Ovary (tissue), 9 donors: ENCODE data around the gene CCNG1. TPM values are rescaled to one million over a fixed set of nuclear protein-coding genes. Genes with fewer than 3 reads are reported as not detected.

Experiments used
- DNase-seq, 5 donors: peaks; one replicate each; pipeline ENCODE4 v3.0.0-alpha.2; 2019 to 2020
- H3K27ac ChIP-seq, 2 donors: fragments of 200-600 bp; one replicate each; pipeline versions ENCODE4 v1.5.1 to v1.8.0; 2019 to 2022
- H3K27me3 ChIP-seq: fragments of 200-600 bp; one replicate; pipeline ENCODE4 v1.8.0; 2022
- H3K36me3 ChIP-seq: fragments of 200-600 bp; sonication (generic); one replicate; pipeline ENCODE4 v1.5.1; 2019
- H3K4me1 ChIP-seq: one replicate; pipeline ENCODE4 v1.8.1; 2013; ENCODE audit warnings: mild to moderate bottlenecking, moderate library complexity; ENCODE audit not compliant: insufficient read depth
- H3K4me3 ChIP-seq: fragments of 200-600 bp; sonication (generic); one replicate; pipeline ENCODE4 v1.5.1; 2017
- H3K9me3 ChIP-seq, 2 donors: fragments of 200-600 bp in 1 of 2; sonication (generic) in 1 of 2; one replicate each; pipeline versions ENCODE4 v1.5.1 to v1.8.1; 2013 to 2019; ENCODE audit warnings: mild to moderate bottlenecking in 1 of 2, moderate library complexity in 1 of 2
- EP300 ChIP-seq: sonication (generic); formaldehyde crosslinking; IDR thresholded peaks from one replicate; pipeline ENCODE4 v1.6.1; 2017; ENCODE audit warnings: antibody characterized with exemption
- POLR2A ChIP-seq: fragments of 450-650 bp; IDR thresholded peaks from one replicate; pipeline ENCODE4 v1.6.1; 2017; ENCODE audit warnings: antibody characterized with exemption, mild to moderate bottlenecking, moderate library complexity
- WGBS, 3 donors: extraction: QIAGEN DNeasy Blood & Tissue Kit in 1 of 3; methylation state at CpG; one replicate each; pipeline versions ENCODE4 v1.1.5 to v1.1.7; 2013 to 2017; 5-methylcytosine and 5-hydroxymethylcytosine counted together
- intact Hi-C, 4 donors: fragments of 100-400 bp; cut with DNase I; formaldehyde crosslinking; loops; one replicate each; pipeline versions ENCODE4 v1.11.0 to v1.15.1; 2022 to 2023
- polyA plus RNA-seq, 2 donors: library from polyadenylated mRNA; stranded (reverse); fragments of 200-250 nt in 1 of 2; fragments of 350-450 nt in 1 of 2; fragmentation: Illumina TruSeq in 1 of 2; extraction: RNeasy Lipid Tissue Mini Kit (QIAGEN cat#74804) in 1 of 2; gene quantifications; one replicate each; pipeline ENCODE4 v1.2.3, GENCODE V29; 2013 to 2014
- total RNA-seq, 7 donors: library from RNA; depleted of rRNA in 2 of 7; stranded (reverse); fragments of >200 nt in 2 of 7; fragmentation: NEBNext Ultra II Directional in 3 of 7; extraction: Animal tissue kit (Norgen Biotek cat#: 25700) in 3 of 7; gene quantifications; one replicate each; pipeline versions ENCODE4 v1.1.0 to v1.2.4, GENCODE V29; 2016 to 2023
- TF ChIP-seq, protein P1 (sequence below), 3 donors: fragments of 450-650 bp in 2 of 3; fragments of 200-600 bp in 1 of 3; IDR thresholded peaks; one replicate each; pipeline versions ENCODE4 v1.5.1 to v1.8.0; 2016 to 2022; ENCODE audit warnings: antibody characterized with exemption in 3 of 3, mild to moderate bottlenecking in 1 of 3
- donor health status: DM: no; HTN: no; CAD: no; lungs with moderate emphysema.
- donor health status: DM: no; HTN: no; CAD: no.
- donor health status: Bipolar disorder and iron deficiency.
- donor health status: DM: yes; HTN: yes; CAD: no.
- donor health status: DM: no; HTN: no; CAD: no.
- donor health status: DM: yes; HTN: yes; CAD: no.

CCNG1 gene
- total and polyA plus RNA-seq, 9 donors = 155 to 250 (median 187) TPM

DNA sequence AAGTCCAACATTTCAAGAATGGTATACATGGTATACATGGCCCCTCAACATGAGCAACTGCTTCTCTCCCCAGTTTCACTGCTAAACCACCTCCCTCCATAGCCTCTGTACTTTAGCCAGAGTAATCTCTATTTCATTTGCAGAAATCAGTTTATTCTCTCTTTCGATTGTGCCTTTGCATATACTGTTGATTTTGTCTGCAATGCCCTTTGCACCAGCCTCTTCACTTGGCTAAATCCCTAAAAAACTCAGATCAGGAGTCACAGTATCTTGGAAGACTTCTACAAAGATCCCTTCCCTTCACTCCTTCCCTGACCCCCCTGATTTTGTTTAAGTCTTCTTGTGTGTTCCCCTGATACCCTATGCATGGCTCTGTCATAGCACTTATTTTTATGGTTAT lies 4.9 kb upstream of the CCNG1 start:
- TF ChIP-seq EP300 (no peak), POLR2A (no peak)
- TF ChIP-seq, protein P1, sequence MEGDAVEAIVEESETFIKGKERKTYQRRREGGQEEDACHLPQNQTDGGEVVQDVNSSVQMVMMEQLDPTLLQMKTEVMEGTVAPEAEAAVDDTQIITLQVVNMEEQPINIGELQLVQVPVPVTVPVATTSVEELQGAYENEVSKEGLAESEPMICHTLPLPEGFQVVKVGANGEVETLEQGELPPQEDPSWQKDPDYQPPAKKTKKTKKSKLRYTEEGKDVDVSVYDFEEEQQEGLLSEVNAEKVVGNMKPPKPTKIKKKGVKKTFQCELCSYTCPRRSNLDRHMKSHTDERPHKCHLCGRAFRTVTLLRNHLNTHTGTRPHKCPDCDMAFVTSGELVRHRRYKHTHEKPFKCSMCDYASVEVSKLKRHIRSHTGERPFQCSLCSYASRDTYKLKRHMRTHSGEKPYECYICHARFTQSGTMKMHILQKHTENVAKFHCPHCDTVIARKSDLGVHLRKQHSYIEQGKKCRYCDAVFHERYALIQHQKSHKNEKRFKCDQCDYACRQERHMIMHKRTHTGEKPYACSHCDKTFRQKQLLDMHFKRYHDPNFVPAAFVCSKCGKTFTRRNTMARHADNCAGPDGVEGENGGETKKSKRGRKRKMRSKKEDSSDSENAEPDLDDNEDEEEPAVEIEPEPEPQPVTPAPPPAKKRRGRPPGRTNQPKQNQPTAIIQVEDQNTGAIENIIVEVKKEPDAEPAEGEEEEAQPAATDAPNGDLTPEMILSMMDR (IDR thresholded peaks at IDR 0.05) = no peak
- H3K27ac ChIP-seq = no peak overlapping the region
- H3K9me3 ChIP-seq = no peaks in the 10 kb centered on the region
- 84 to 96% (median 85%) methylated on average over 1 of the region's 1 CpG for WGBS, 3 donors
- no peak overlapping the region for H3K4me3 ChIP-seq
- H3K27me3 ChIP-seq = no peaks in the 10 kb centered on the region
- H3K4me1 ChIP-seq = peaks cover 1% of the 10 kb centered on the region
- H3K36me3 ChIP-seq = no peaks in the 10 kb centered on the region
- DNase-seq = no peak
- intact Hi-C loops = loop anchor here in 1 of 4 donors (10.0 kb wide), 1 partner anchor 72 kb away; the partner anchor contains the start of gene MAT2B

DNA sequence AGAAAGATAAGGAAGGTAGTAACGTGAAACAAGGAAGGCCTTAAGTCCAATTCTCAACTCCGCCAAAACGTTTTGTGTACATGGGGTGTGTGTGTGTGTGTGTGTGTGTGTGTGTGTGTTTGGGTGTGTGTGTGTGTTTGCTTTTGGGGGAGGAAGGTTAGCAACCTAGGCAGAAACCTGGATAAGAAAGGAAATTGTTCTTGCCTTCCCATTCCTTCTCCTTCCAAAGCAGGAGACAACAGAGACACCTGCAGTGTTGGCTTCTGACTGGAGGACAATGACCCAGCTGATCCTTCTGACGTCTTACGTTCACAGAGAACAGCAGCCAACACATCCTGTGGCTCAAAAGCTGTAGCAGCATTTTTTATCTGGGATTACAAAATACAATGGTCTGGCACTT lies 4.1 kb upstream of the CCNG1 start:
- DNase-seq = peak in 1 of 5 donors; percentile 16
- Histone ChIP-seq H3K27me3 (no peaks in the 10 kb centered on the region), H3K9me3 (no peaks in the 10 kb centered on the region), H3K4me1 (peaks cover 1% of the 10 kb centered on the region), H3K27ac (no peak overlapping the region), H3K36me3 (no peaks in the 10 kb centered on the region), H3K4me3 (no peak overlapping the region)
- TF ChIP-seq POLR2A (no peak), EP300 (no peak)
- TF ChIP-seq, protein P1 (IDR thresholded peaks at IDR 0.05) = no peak
- intact Hi-C loops = loop anchor here in 1 of 4 donors (10.0 kb wide), 1 partner anchor 72 kb away; the partner anchor contains the start of gene MAT2B
- 36 to 46% (median 39%) methylated on average over 5 of the region's 5 CpGs for WGBS, 3 donors

DNA sequence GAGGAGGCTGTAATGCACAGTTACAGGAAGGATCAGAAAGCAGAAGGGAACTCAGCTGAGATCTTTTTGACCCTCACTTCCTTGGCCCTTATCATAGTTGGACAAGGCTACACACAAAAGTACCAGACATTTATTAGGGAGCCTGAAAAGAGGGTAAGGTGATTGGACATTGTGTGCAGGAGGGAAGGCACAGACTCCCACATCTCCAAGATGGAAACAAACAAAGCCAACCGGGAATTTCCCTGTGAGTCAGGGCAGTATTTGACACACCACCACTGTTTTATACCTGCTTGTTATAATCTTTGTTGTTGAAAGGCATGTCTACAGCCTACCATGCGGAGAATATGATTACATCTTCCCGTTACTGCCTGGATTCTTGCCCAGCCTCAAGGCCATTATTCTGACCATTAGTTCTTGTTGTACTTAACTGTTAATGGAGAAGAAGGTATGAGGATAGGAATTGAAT lies 3.0 kb upstream of the CCNG1 start:
- H3K27ac ChIP-seq = no peak overlapping the region
- H3K9me3 ChIP-seq = no peaks in the 10 kb centered on the region
- peaks cover 9% of the 10 kb centered on the region for H3K4me1 ChIP-seq
- no peak overlapping the region for H3K4me3 ChIP-seq
- H3K27me3 ChIP-seq = no peaks in the 10 kb centered on the region
- peak in 3 of 5 donors; percentile 19 to 31 (median 23) for DNase-seq
- 3 to 14% (median 4%) methylated on average over 3 of the region's 3 CpGs for WGBS, 3 donors
- TF ChIP-seq POLR2A (no peak), EP300 (no peak)
- TF ChIP-seq, protein P1 (IDR thresholded peaks at IDR 0.05) = no peak
- intact Hi-C loops = loop anchor here in 1 of 4 donors (10.0 kb wide), 1 partner anchor 70 kb away; the partner anchor contains the start of gene MAT2B
- no peaks in the 10 kb centered on the region for H3K36me3 ChIP-seq

DNA sequence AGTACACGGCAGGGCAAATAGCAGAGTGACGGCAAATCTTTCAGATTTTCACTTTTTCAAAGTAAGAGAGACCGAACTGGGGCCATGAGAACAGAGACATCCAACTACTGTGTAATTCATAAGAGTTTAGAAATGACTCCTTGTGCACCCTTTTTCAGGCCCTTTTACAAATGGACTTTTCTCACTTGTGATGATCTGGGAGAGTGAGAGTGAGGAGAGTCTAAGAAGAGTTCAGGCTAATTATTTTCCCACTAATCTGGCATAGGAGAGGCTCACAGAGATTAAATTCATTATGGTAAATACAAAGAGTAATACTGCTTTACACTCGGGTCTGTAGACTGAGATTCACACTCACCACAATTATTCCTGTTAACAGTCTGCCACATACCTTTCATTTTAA lies 880 bp upstream of the CCNG1 start:
- H3K4me1 ChIP-seq = peaks cover 9% of the 10 kb centered on the region
- WGBS, 3 donors = 76 to 80% (median 78%) methylated on average over 4 of the region's 4 CpGs
- intact Hi-C loops = loop anchor here in 1 of 4 donors (10.0 kb wide), 1 partner anchor 68 kb away; the partner anchor contains the start of gene MAT2B
- DNase-seq = no peak
- H3K9me3 ChIP-seq = no peaks in the 10 kb centered on the region
- peak overlapping the region; percentile 95 for H3K4me3 ChIP-seq
- H3K27ac ChIP-seq = peak overlapping the region in 1 of 2 donors; percentile 64
- no peaks in the 10 kb centered on the region for H3K36me3 ChIP-seq
- TF ChIP-seq POLR2A (no peak), EP300 (no peak)
- TF ChIP-seq, protein P1 (IDR thresholded peaks at IDR 0.05) = no peak
- H3K27me3 ChIP-seq = no peaks in the 10 kb centered on the region
